ENCODE data around the gene PRM3. TPM values are rescaled to one million over a fixed set of nuclear protein-coding genes. Genes with fewer than 3 reads are reported as not detected.

The PRM3 gene
- total RNA-seq, 1 experiment from 2014 or later = not detected

DNA sequence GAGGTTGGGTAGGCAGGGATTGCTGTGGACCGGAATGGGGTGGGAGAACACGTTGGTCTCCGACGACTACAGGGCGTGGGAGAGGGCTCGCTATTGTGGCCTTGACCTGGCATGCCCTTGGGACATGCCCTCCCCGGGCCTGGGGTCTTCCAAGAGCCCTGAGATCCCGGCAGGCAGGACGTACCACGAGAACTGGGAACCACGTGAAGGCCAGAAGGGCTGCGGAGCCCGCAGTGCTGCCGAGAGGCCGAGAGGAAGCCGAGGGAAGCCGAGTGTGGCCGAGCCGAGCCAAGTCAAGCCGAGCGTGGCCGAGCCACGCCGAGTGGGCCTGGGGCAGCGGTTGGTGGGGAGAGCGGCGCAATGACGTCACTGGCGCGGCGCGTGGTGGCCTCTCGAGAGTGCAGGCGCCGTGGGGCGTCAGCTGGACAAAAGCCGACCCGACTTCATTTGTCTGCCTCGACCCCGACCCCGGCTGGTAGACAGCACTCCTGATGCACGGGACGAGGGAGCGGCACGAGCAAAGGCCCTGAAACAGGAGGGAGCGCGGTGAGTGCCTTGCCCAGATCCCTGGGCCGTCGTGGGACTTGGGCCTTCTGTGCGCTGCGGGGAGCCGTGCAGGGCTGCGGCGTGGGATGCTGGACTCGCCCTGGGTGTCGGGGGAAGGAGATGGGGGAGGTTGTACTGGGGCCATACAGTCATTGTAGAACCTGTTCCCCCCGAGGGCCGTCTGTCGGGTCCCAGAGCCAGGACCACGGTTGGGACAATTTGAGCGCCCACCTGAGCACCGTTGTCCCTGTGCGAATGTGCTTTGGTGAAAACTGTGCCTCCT lies 24.0 kb downstream of the PRM3 start:
- CTCF ChIA-PET = no interaction called here
- no TSS peak for BruUV-seq (replicated peaks)

DNA sequence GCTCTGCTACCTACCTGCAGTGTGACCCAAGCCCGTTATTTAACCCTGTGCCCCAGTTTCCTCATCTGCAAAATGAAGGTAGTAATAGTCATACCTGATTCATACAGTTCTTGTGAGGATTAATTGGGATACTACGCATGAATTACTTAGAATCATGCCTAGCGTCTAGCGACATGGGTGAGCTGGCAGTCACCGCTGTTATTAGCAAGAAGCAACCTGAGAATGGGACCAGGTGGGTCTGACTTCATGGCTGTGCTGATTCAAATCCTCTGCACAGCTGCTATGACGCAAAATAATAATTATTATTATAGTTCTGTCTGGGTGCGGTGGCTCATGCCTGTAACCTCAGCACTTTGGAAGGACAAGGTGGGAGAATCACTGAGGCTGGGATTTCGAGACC lies 25.3 kb downstream of the PRM3 start:
- H3K9me3 ChIP-seq = no peaks in the 10 kb centered on the region
- intact Hi-C loops (cut with micrococcal nuclease; ENCODE audit: unreplicated experiment) = no loop called here
- Mint-ChIP-seq H3K36me3 (ENCODE audit: insufficient read depth, unreplicated experiment) (peaks cover 21% of the 10 kb centered on the region), H3K27ac (ENCODE audit: unreplicated experiment) (no peak overlapping the region), H3K27me3 (ENCODE audit: insufficient read depth, unreplicated experiment) (no peaks in the 10 kb centered on the region), H3K9me3 (ENCODE audit: unreplicated experiment) (no peaks in the 10 kb centered on the region), H3K4me1 (ENCODE audit: low read depth, unreplicated experiment) (peaks cover 6% of the 10 kb centered on the region), H3K4me3 (ENCODE audit: unreplicated experiment) (no peak overlapping the region)
- H3K4me3 ChIP-seq (ENCODE audit: low read depth, low read length) = no peak overlapping the region
- ChIA-PET CTCF (no interaction called here), POLR2A (no interaction called here)
- H3K27me3 ChIP-seq (replicated peaks; ENCODE audit: control insufficient read depth, insufficient read depth, low read length) = no peaks in the 10 kb centered on the region
- H3K4me1 ChIP-seq = no peaks in the 10 kb centered on the region
- TF ChIP-seq, protein P1, sequence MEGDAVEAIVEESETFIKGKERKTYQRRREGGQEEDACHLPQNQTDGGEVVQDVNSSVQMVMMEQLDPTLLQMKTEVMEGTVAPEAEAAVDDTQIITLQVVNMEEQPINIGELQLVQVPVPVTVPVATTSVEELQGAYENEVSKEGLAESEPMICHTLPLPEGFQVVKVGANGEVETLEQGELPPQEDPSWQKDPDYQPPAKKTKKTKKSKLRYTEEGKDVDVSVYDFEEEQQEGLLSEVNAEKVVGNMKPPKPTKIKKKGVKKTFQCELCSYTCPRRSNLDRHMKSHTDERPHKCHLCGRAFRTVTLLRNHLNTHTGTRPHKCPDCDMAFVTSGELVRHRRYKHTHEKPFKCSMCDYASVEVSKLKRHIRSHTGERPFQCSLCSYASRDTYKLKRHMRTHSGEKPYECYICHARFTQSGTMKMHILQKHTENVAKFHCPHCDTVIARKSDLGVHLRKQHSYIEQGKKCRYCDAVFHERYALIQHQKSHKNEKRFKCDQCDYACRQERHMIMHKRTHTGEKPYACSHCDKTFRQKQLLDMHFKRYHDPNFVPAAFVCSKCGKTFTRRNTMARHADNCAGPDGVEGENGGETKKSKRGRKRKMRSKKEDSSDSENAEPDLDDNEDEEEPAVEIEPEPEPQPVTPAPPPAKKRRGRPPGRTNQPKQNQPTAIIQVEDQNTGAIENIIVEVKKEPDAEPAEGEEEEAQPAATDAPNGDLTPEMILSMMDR (IDR thresholded peaks at IDR 0.05; ENCODE audit: insufficient read depth in 1 of 2, low read depth in 1 of 2, low read length in 1 of 2, severe bottlenecking in 1 of 2, unreplicated experiment in 1 of 2) = no peak
- no peaks in the 10 kb centered on the region for H3K36me3 ChIP-seq (ENCODE audit: control insufficient read depth, insufficient read depth, low read length)
- BruUV-seq (replicated peaks) = no TSS peak
- DNase-seq = no peak

More for the DNA sequence above, 24.0 kb downstream of the PRM3 start:
- no peaks in the 10 kb centered on the region for H3K36me3 ChIP-seq (ENCODE audit: control insufficient read depth, insufficient read depth, low read length)
- H3K27me3 ChIP-seq (replicated peaks; ENCODE audit: control insufficient read depth, insufficient read depth, low read length) = no peaks in the 10 kb centered on the region
- H3K4me1 ChIP-seq = no peaks in the 10 kb centered on the region
- H3K4me1 Mint-ChIP-seq (ENCODE audit: low read depth, unreplicated experiment) = peaks cover 7% of the 10 kb centered on the region
- no peak overlapping the region for H3K4me3 ChIP-seq (ENCODE audit: low read depth, low read length)
- H3K9me3 ChIP-seq = no peaks in the 10 kb centered on the region
- POLR2A ChIA-PET = no interaction called here
- no peaks in the 10 kb centered on the region for H3K9me3 Mint-ChIP-seq (ENCODE audit: unreplicated experiment)
- DNase-seq = no peak
- intact Hi-C loops (cut with micrococcal nuclease; ENCODE audit: unreplicated experiment) = loop anchor here (10.0 kb wide), 1 partner anchor 145 kb away; no protein-coding TSS in a partner anchor
- no peak overlapping the region for H3K27ac Mint-ChIP-seq (ENCODE audit: unreplicated experiment)
- H3K36me3 Mint-ChIP-seq (ENCODE audit: insufficient read depth, unreplicated experiment) = peaks cover 27% of the 10 kb centered on the region
- H3K4me3 Mint-ChIP-seq (ENCODE audit: unreplicated experiment) = no peak overlapping the region
- TF ChIP-seq, protein P1 (IDR thresholded peaks at IDR 0.05; ENCODE audit: insufficient read depth in 1 of 2, low read depth in 1 of 2, low read length in 1 of 2, severe bottlenecking in 1 of 2, unreplicated experiment in 1 of 2) = no peak
- H3K27me3 Mint-ChIP-seq (ENCODE audit: insufficient read depth, unreplicated experiment) = no peaks in the 10 kb centered on the region

GRCh38 chr16:11245988-11246387 lies 27.4 kb downstream of the PRM3 start:
- Mint-ChIP-seq H3K9me3 (ENCODE audit: unreplicated experiment) (no peaks in the 10 kb centered on the region), H3K4me1 (ENCODE audit: low read depth, unreplicated experiment) (no peaks in the 10 kb centered on the region), H3K27ac (ENCODE audit: unreplicated experiment) (no peak overlapping the region), H3K27me3 (ENCODE audit: insufficient read depth, unreplicated experiment) (no peaks in the 10 kb centered on the region), H3K4me3 (ENCODE audit: unreplicated experiment) (no peak overlapping the region), H3K36me3 (ENCODE audit: insufficient read depth, unreplicated experiment) (peaks cover 15% of the 10 kb centered on the region)
- no TSS peak for BruUV-seq (replicated peaks)
- Histone ChIP-seq H3K27me3 (replicated peaks; ENCODE audit: control insufficient read depth, insufficient read depth, low read length) (no peaks in the 10 kb centered on the region), H3K4me1 (no peaks in the 10 kb centered on the region), H3K4me3 (ENCODE audit: low read depth, low read length) (no peak overlapping the region), H3K9me3 (no peaks in the 10 kb centered on the region), H3K36me3 (ENCODE audit: control insufficient read depth, insufficient read depth, low read length) (no peaks in the 10 kb centered on the region)
- ChIA-PET POLR2A (no interaction called here), CTCF (interaction anchor here (0.6 to 0.7 kb wide), 2 partner anchors 40 to 1222 kb away, joined by 3 to 11 read pairs; no protein-coding TSS in a partner anchor)
- intact Hi-C loops (cut with micrococcal nuclease; ENCODE audit: unreplicated experiment) = no loop called here
- TF ChIP-seq, protein P1 (IDR thresholded peaks at IDR 0.05; ENCODE audit: insufficient read depth in 1 of 2, low read depth in 1 of 2, low read length in 1 of 2, severe bottlenecking in 1 of 2, unreplicated experiment in 1 of 2) = no peak
- no peak for DNase-seq
